HAP-1 (cell line): ENCODE measurements around the gene ITPRID2.

Experiments
- DNase-seq, 2 experiments: peaks; one replicate each; pipeline ENCODE4 v3.0.0-alpha.2; 2016 to 2020; ENCODE audit warnings: low spot score in 2 of 2
- H3K27me3 ChIP-seq: fragments of 250-450 bp; sonication (Bioruptor Pico); 2 replicates; pipeline ENCODE4 v1.5.1; 2020; ENCODE audit warnings: low read depth, mild to moderate bottlenecking, moderate library complexity
- H3K36me3 ChIP-seq: fragments of 250-450 bp; sonication (Bioruptor Pico); replicated peaks from 2 replicates; pipeline ENCODE4 v1.5.1; 2020; ENCODE audit warnings: mild to moderate bottlenecking
- H3K4me1 ChIP-seq: fragments of 250-450 bp; sonication (Bioruptor Pico); 2 replicates; pipeline ENCODE4 v1.5.1; 2020; ENCODE audit warnings: mild to moderate bottlenecking
- H3K4me3 ChIP-seq: fragments of 250-450 bp; sonication (Bioruptor Pico); 2 replicates; pipeline ENCODE4 v1.5.1; 2020; ENCODE audit warnings: mild to moderate bottlenecking, moderate library complexity
- H3K9me3 ChIP-seq: fragments of 250-450 bp; sonication (Bioruptor Pico); 2 replicates; pipeline ENCODE4 v1.5.1; 2020; ENCODE audit warnings: mild to moderate bottlenecking, moderate library complexity
- in situ Hi-C: fragments of 300-500 bp; cut with MboI; formaldehyde crosslinking; loops from 3 replicates; pipeline ENCODE4 v1.14.3; 2020; ENCODE audit warnings: low sequenced_read_pairs, inconsistent platforms, mixed read lengths

ITPRID2 gene

DNA sequence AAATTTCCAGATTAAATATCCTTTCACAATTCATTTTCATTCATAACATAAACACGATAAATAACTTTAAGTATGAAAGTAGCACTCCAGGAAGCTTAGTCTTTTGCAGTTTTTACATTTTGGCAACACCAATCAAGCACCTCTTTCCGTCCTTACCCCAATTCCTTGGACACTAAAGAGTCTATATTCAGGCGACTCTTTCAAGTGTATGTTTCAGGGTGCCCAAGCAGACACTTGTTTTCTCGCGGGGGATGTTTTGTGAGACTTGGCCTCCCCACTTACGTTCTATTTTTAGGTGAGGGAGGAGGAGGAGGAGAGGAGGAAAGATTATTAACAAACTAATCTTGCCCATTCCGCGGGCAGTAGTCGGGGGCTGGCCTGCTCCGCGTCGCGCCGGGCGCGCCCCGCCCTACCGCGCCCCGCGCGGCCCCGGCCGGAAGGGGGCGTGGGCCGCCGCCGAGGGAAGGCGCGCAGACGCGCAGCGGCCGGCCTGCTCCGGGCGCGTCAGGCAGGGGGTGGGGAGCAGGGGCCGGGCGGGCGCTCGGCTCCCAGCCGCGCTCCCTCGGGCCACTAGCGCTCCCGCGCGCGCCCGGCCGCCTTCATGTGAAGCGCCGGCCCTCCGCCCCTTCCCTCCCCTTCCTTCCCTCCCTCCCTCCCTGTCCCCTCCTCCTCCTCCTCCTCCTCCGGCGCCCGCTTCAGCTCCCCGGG is at the start of gene ITPRID2:
ITPRID2 (plus strand) TSS at position 473 of the 708 bp plus-strand sequence. CDS start 337 bp downstream, outside the sequence.
- in situ Hi-C loops, result loop anchor here (25.0 kb wide), 1 partner anchor 129 kb away; no protein-coding TSS in a partner anchor
- H3K9me3 ChIP-seq, result no peaks in the 10 kb centered on the region
- no peaks in the 10 kb centered on the region for H3K36me3 ChIP-seq
- H3K4me3 ChIP-seq, result peak within 1 kb of the TSS; percentile 67
- DNase-seq, result peak; percentile 87 to 89
- H3K27me3 ChIP-seq, result no peaks in the 10 kb centered on the region
- H3K4me1 ChIP-seq, result peaks cover 31% of the 10 kb centered on the region

DNA sequence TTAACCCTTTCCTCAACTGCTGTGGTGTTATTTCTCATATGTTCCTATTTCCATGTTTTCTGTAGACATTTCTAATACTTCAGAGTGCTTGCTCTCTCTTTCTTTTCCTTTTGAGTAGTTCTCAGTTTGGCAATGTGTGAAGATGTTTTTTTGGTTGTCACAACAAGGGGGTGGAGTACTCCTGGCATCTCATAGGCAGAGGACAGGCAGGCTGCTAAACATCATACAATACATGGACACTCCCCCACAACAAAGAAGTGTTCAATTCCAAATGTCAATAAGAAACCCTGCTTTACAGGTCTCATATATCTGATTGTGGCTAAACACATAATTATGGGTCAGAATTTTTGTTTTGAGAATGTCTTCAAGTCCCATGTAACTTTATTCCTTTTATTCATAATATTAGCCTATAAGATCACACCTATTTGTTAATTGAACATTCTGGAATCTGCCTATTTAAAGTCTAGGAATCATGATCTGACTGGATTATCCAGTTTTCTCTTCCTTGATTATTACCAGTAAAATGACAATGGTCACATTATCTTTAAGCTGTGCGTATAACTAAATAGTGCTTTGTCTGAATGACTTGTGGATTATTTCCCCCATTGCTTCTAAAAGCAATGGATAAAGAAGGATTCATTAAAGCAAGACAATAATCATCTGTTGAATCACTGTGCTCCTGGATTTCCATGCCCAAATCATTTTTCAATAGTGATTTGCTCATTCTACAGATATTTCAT is 46.8 kb upstream of the ITPRID2 start:
- peaks cover 34% of the 10 kb centered on the region for H3K27me3 ChIP-seq
- H3K9me3 ChIP-seq, result no peaks in the 10 kb centered on the region
- in situ Hi-C loops, result no loop called here
- DNase-seq, result no peak
- H3K4me1 ChIP-seq, result peaks cover 33% of the 10 kb centered on the region
- H3K4me3 ChIP-seq, result no peak overlapping the region
- H3K36me3 ChIP-seq, result no peaks in the 10 kb centered on the region

DNA sequence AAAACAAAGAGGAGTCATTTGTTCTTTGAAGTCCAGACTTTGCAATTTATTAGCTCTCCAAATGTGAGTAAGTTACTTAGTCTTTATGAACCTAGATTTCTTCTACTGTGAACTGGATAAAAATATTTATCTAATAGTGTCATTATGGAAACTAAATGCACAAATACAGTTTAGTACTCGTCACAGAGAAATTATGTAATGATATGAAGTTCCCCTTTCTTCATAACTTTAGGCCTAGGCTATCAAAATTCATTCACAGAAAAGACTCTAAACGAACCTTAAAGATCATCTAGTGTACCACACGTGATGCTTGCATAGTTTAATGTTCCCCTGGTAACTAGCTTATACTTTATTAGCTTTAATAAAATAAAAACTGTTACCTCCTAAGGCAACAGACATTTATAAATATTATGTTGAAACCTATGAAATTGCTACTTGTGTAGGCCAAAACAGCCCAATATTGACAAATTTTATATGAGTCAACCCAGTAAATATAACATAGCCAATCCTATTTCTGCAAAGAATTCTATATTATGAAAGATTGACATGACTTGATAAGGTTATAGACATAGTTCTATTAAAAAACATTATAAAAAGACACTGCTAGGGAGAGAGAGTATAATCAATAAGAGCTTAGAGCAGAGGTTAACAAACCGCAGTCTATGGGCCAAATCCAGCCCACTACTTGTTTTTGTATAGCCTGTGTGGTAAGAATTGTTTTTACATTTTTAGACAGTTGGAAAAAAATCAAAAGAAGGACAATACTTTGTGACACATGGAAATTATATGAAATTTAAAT is 44.9 kb upstream of the ITPRID2 start:
- Histone ChIP-seq H3K9me3 (no peaks in the 10 kb centered on the region), H3K36me3 (no peaks in the 10 kb centered on the region), H3K27me3 (peaks cover 15% of the 10 kb centered on the region; the same call in 1 of the 2 replicates), H3K4me3 (no peak overlapping the region), H3K4me1 (peaks cover 42% of the 10 kb centered on the region)
- DNase-seq, result no peak
- in situ Hi-C loops, result no loop called here

DNA sequence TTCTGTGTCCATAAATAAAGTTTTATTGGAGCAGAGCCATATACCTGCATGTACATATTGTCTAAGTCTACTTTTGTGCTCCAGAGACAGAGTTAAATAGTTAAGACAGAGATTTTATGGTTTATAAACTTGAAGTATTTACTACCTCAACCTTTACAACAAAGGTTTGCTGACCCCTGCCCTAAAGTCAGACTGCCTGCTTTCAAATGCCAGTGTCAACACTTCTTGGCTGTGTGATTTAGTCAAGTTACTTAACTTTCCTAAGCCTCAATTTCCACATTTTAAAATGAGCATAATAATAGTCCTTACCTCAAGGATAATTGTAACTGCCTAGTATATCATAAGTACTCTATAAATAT is 44.4 kb upstream of the ITPRID2 start:
- no peaks in the 10 kb centered on the region for H3K9me3 ChIP-seq
- peaks cover 11% of the 10 kb centered on the region; the same call in 1 of the 2 replicates for H3K27me3 ChIP-seq
- H3K4me1 ChIP-seq, result peaks cover 45% of the 10 kb centered on the region
- in situ Hi-C loops, result no loop called here
- H3K36me3 ChIP-seq, result no peaks in the 10 kb centered on the region
- peak; percentile 25 to 44 for DNase-seq
- H3K4me3 ChIP-seq, result no peak overlapping the region

DNA sequence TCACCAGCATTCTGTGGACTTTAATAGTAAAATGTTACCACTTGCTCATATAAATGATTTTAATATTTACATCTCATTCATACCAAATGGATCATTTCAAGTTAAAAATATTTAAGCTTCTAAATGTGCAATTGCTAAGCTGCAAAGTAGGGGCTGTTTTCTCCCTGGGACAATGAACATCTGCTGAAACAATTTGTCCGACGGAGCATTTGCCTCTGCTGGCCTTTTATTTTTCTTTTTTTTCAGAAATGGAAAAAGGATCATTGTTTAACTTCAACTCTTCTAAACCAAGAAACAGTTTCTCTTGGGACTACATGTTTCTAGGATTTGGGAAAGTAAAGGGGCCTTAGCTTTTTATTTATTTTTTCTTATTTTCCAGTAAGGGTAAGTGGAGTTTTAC is 43.8 kb upstream of the ITPRID2 start:
- DNase-seq, result no peak
- in situ Hi-C loops, result no loop called here
- H3K4me1 ChIP-seq, result peaks cover 45% of the 10 kb centered on the region
- H3K4me3 ChIP-seq, result no peak overlapping the region
- H3K27me3 ChIP-seq, result peaks cover 6% of the 10 kb centered on the region; the same call in 1 of the 2 replicates
- no peaks in the 10 kb centered on the region for H3K36me3 ChIP-seq
- H3K9me3 ChIP-seq, result no peaks in the 10 kb centered on the region

DNA sequence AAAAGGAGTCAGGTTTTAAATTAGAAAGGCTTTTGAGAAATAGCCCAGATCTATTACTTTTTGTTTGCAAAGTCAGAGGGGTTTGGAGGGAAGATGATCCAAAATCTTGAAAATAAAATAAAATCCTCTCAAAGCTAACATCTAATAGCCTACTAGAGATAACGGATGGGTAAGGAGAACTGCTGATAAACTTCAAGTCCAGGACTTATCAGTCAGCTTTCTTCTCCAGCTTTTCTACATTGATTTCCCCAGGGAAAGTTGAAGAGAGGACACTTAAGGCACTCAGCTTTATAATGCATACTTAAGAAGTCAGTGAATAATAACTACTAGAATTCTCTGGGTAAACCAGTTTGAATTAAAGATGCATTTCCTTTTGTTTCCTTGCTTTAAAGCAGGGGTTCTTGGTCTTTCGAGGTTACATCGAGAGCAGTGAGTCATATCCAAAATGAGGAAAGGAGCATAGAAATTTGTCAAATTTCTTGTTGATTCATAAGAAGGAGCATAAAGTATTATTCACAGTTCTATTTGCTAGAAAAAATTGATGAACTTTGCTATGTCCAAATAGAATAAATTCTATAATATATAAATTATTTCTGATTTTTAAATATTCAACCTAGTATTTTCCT is 43.2 kb upstream of the ITPRID2 start:
- in situ Hi-C loops, result no loop called here
- no peaks in the 10 kb centered on the region for H3K9me3 ChIP-seq
- peak in 1 of 2 experiments; percentile 78 for DNase-seq
- no peaks in the 10 kb centered on the region for H3K36me3 ChIP-seq
- no peak overlapping the region for H3K4me3 ChIP-seq
- H3K4me1 ChIP-seq, result peaks cover 45% of the 10 kb centered on the region
- H3K27me3 ChIP-seq, result 0 out of 2 replicates have a peak, but pooled peaks cover 2% of the 10 kb centered on the region

DNA sequence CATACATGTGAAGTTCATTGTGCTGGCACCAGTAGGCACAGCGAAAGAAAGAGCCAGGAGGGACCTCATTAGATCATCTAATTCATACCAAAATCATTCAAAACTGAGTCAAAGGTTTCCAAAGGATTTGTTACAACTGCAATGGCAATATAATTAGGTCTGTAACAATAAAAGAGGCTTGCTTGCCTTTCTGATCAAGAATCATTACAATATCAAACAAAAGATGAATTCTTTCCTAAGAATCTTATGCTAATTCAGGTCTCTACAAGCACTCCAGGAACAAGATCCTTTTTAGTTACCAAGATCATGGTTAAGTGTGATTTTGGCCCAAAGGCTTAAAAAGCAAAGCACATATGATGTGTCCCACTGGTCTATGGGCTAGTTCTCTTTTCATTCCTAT is 41.9 kb upstream of the ITPRID2 start:
- H3K4me3 ChIP-seq, result no peak overlapping the region
- H3K36me3 ChIP-seq, result no peaks in the 10 kb centered on the region
- H3K9me3 ChIP-seq, result no peaks in the 10 kb centered on the region
- peaks cover 45% of the 10 kb centered on the region for H3K4me1 ChIP-seq
- in situ Hi-C loops, result no loop called here
- H3K27me3 ChIP-seq, result no peaks in the 10 kb centered on the region
- peak; percentile 35 to 90 for DNase-seq

DNA sequence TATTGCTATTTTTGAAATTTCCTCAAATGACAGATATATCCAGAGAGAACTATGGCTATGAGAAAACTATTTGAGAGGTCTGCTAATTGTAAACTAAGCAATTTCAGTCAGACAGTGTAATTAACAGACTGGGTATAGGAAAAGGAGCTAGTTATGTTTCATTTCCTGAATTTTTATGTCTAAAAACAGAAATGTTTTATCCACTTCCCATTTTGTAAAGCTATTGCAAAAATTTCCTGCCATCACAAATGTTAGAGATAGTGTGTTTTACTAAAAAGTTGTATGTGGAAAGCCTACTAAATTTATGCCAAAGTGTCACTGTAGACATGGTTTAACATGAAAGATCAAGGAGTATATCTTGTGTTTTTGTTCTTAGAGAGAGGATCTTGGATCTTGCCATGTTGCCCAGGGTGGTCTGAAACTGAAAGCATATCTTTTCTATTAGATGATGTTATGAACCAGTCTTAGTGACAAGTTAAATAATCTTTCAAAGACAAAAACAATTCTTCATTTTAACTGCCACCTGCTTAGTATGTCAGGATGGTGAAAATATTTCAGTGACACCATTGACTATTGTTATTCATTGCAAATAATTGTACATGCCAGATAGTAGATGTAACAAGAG is 40.5 kb upstream of the ITPRID2 start:
- no peaks in the 10 kb centered on the region for H3K36me3 ChIP-seq
- no peaks in the 10 kb centered on the region for H3K27me3 ChIP-seq
- in situ Hi-C loops, result no loop called here
- H3K4me1 ChIP-seq, result peaks cover 41% of the 10 kb centered on the region
- H3K4me3 ChIP-seq, result no peak overlapping the region
- peak in 1 of 2 experiments; percentile 15 for DNase-seq
- H3K9me3 ChIP-seq, result no peaks in the 10 kb centered on the region

DNA sequence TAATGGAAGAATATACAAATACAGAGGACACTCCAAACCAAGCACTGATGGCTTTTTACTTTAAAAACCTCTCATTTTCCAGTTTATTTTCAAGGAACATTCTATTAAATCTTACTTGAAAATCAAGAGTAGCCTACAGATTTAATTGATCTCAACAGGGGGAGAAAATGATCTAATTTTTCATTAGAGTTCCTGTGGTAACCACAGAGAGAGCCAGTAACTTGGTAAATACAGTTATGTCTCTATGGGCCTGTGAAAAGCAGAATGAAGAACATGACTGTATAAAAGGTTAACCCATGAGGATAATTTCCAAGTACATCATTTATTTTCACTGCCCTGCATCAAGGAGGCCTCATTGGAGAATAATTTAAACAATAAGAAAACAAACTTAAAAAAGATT is 39.8 kb upstream of the ITPRID2 start:
- DNase-seq, result no peak
- H3K36me3 ChIP-seq, result no peaks in the 10 kb centered on the region
- no peaks in the 10 kb centered on the region for H3K27me3 ChIP-seq
- H3K9me3 ChIP-seq, result no peaks in the 10 kb centered on the region
- H3K4me3 ChIP-seq, result no peak overlapping the region
- H3K4me1 ChIP-seq, result peaks cover 38% of the 10 kb centered on the region
- in situ Hi-C loops, result no loop called here

DNA sequence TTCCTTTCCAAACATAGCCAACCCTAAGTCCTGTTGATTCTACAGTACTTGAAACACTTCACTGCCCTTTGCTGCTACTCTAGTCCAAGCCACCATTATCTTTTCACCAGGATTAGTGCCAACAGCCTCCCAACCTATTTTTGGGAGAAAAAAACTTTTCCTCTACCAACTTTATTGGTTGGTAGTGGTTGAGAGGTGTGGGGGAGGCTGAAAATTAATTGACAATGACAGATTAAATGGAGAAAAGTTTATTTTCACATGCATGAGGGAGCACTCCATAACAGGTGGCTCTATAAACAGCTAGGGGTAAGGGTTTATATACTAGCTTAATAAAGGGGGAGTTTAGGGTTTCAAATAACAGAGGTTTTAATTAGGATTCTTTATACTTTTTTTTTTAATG is 37.8 kb upstream of the ITPRID2 start:
- in situ Hi-C loops, result no loop called here

DNA sequence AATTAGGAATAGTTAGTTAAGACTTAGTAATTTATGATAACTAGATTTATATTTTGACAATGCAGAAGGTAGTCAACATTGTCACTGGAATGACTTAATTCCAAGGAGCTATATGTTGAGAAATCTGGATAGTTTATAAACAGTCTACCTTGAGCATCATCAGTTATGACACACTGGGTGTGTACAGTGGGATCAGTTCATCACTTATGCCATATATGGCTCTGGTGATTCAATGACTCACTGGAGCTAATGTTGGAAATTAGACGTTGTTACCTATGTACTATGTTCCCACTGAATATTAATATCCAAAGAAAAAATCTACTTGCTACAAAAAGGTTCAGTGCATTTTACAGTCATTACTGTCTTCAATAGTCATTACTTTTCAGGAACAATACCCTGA is 34.0 kb upstream of the ITPRID2 start:
- no peaks in the 10 kb centered on the region; the same call in 1 of the 2 replicates for H3K4me1 ChIP-seq
- in situ Hi-C loops, result no loop called here
- H3K27me3 ChIP-seq, result no peaks in the 10 kb centered on the region
- H3K36me3 ChIP-seq, result no peaks in the 10 kb centered on the region
- DNase-seq, result no peak
- H3K9me3 ChIP-seq, result no peaks in the 10 kb centered on the region
- H3K4me3 ChIP-seq, result no peak overlapping the region

More for the DNA sequence above, 37.8 kb upstream of the ITPRID2 start:
- no peak overlapping the region for H3K4me3 ChIP-seq
- H3K36me3 ChIP-seq, result no peaks in the 10 kb centered on the region
- DNase-seq, result no peak
- no peaks in the 10 kb centered on the region for H3K27me3 ChIP-seq
- H3K4me1 ChIP-seq, result peaks cover 21% of the 10 kb centered on the region
- no peaks in the 10 kb centered on the region for H3K9me3 ChIP-seq

DNA sequence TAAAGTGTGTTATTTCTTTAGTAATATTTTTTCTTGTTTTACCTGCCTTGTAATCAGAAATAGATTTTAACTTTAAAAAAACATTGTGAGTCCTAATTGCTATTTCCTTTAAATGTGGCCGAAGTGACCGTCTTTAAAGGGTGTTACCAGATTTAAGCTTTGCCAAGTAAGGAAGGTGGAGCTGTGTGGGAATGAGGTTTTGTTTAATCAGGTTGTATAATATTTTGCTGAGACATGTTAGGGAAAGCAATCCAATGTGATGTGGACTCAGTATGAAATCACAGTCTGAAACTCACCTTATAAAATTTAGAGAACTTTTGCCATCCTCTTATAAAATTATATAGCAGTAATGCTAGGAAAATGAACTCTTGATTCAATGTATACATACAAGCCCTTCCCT is 32.9 kb upstream of the ITPRID2 start:
- no peaks in the 10 kb centered on the region for H3K27me3 ChIP-seq

DNA sequence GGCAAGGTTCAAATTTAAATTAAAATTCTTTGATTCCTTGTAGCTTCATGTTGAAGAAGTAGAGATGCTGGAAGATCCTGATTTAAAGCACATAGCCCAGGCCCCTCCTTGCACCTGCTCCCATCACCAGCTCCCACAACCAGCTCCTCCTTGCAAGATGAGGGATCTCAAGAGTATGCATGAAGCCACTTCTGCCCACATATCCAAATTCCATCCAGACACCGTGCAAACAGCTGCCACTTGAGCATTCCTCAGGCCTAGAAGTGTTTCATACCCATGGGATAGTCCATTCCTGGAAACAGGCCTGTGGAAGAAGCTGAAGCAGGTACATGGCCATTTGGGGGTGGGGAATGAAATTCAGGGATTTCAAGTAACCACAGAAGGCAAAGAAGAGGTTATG is 32.4 kb upstream of the ITPRID2 start:
- H3K27me3 ChIP-seq, result no peaks in the 10 kb centered on the region
- H3K4me3 ChIP-seq, result no peak overlapping the region
- no peaks in the 10 kb centered on the region; the same call in 1 of the 2 replicates for H3K4me1 ChIP-seq
- DNase-seq, result no peak
- in situ Hi-C loops, result no loop called here
- no peaks in the 10 kb centered on the region for H3K9me3 ChIP-seq
- no peaks in the 10 kb centered on the region for H3K36me3 ChIP-seq

More for the DNA sequence above, 32.9 kb upstream of the ITPRID2 start:
- Histone ChIP-seq H3K36me3 (no peaks in the 10 kb centered on the region), H3K4me1 (no peaks in the 10 kb centered on the region; the same call in 1 of the 2 replicates), H3K9me3 (no peaks in the 10 kb centered on the region), H3K4me3 (no peak overlapping the region)
- in situ Hi-C loops, result no loop called here
- DNase-seq, result no peak
